Gastroesophageal sphincter (tissue), 4 donors: Measurements from ENCODE around the gene COX7A2. TPM values are rescaled to one million over a fixed set of nuclear protein-coding genes. Genes with fewer than 3 reads are reported as not detected.

Experiments
- ATAC-seq: fragments of 150-250 bp; one replicate; pipeline ENCODE4 v1.9.1; 2016; ENCODE audit warnings: mild to moderate bottlenecking, moderate library complexity
- H3K27ac ChIP-seq, 4 donors: fragments of 200-600 bp; sonication (generic) in 3 of 4; 1 replicate in 3 of 4; 2 replicates in 1 of 4; pipeline ENCODE4 v1.5.1; 2016 to 2019
- H3K27me3 ChIP-seq: fragments of 200-600 bp; sonication (generic); one replicate; pipeline ENCODE4 v1.5.1; 2019
- H3K36me3 ChIP-seq, 2 donors: fragments of 200-600 bp; sonication (generic); one replicate each; pipeline ENCODE4 v1.5.1; 2019; ENCODE audit warnings: control low read depth in 1 of 2
- H3K4me1 ChIP-seq, 3 donors: fragments of 200-600 bp; sonication (generic); 1 replicate in 2 of 3; 2 replicates in 1 of 3; pipeline ENCODE4 v1.5.1; 2016 to 2019; ENCODE audit warnings: control low read depth in 2 of 3
- H3K4me3 ChIP-seq, 2 donors: fragments of 200-600 bp; sonication (generic); one replicate each; pipeline ENCODE4 v1.5.1; 2019; ENCODE audit warnings: mild to moderate bottlenecking in 1 of 2, moderate library complexity in 1 of 2
- H3K9me3 ChIP-seq, 3 donors: fragments of 200-600 bp; sonication (generic); one replicate each; pipeline ENCODE4 v1.5.1; 2017 to 2019; ENCODE audit warnings: control low read depth in 2 of 3
- EP300 ChIP-seq: sonication (generic); formaldehyde crosslinking; IDR thresholded peaks from one replicate; pipeline ENCODE4 v1.6.1; 2017; ENCODE audit warnings: antibody characterized with exemption, mild to moderate bottlenecking
- POLR2A ChIP-seq, 2 donors: fragments of 450-650 bp; IDR thresholded peaks; one replicate each; pipeline ENCODE4 v1.6.1; 2017; ENCODE audit warnings: antibody characterized with exemption in 2 of 2, mild to moderate bottlenecking in 2 of 2, moderate library complexity in 1 of 2
- POLR2AphosphoS5 ChIP-seq: sonication (generic); formaldehyde crosslinking; IDR thresholded peaks from one replicate; pipeline ENCODE4 v1.6.1; 2017; ENCODE audit warnings: antibody characterized with exemption
- WGBS, 2 donors: methylation state at CpG; one replicate each; pipeline ENCODE4 v1.1.5; 2018; ENCODE audit warnings: low coverage in 1 of 2; 5-methylcytosine and 5-hydroxymethylcytosine counted together
- total RNA-seq, 4 donors: library from RNA; depleted of rRNA; stranded (reverse); fragments of >200 nt; gene quantifications; one replicate each; pipeline ENCODE4 v1.1.0, GENCODE V29; 2016
- TF ChIP-seq, protein P1 (sequence below), 4 experiments: fragments of 200-600 bp in 2 of 4; fragments of 450-650 bp in 2 of 4; sonication (generic) in 1 of 4; IDR thresholded peaks; one replicate each; pipeline ENCODE4 v1.5.1; 2017 to 2019; ENCODE audit warnings: antibody characterized with exemption in 4 of 4, mild to moderate bottlenecking in 2 of 4, moderate library complexity in 2 of 4

COX7A2 gene
- total RNA-seq, 4 donors from 2014 or later, result 148 to 764 (median 376) TPM

DNA sequence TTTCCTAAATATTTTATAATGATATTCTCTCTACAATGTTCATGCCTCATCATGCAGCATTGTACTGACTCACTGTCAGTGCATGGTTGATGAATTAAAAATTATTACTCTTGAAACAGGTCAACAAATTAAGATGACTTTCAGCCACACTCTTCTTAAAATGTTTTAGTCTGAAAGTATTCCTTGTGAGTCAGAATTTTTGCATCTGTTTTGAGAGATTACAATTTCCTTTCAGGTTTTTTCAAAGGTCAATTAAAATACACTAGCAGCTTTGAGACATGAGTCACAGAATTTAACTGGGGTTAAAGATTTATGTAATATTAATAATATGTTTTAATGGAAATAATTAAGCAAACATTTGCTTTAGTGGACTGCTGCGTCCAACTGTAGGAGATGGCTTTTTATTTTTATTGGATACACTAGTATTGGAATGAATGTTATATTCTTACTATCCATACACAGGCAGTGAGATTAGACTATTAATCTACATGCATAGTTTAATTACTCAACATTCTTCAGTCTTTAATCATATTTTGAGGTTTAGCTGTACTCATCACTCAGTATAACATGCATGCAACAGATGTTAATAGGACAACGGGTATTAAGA is 47.4 kb downstream of the COX7A2 start:
- ATAC-seq, result no peak
- TF ChIP-seq EP300 (no peak), POLR2A (IDR thresholded peaks at IDR 0.05) (no peak), POLR2AphosphoS5 (no peak)
- TF ChIP-seq, protein P1, sequence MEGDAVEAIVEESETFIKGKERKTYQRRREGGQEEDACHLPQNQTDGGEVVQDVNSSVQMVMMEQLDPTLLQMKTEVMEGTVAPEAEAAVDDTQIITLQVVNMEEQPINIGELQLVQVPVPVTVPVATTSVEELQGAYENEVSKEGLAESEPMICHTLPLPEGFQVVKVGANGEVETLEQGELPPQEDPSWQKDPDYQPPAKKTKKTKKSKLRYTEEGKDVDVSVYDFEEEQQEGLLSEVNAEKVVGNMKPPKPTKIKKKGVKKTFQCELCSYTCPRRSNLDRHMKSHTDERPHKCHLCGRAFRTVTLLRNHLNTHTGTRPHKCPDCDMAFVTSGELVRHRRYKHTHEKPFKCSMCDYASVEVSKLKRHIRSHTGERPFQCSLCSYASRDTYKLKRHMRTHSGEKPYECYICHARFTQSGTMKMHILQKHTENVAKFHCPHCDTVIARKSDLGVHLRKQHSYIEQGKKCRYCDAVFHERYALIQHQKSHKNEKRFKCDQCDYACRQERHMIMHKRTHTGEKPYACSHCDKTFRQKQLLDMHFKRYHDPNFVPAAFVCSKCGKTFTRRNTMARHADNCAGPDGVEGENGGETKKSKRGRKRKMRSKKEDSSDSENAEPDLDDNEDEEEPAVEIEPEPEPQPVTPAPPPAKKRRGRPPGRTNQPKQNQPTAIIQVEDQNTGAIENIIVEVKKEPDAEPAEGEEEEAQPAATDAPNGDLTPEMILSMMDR (IDR thresholded peaks at IDR 0.05), result no peak
- H3K9me3 ChIP-seq, result no peaks in the 10 kb centered on the region
- peaks cover 0 to 28% of the 10 kb centered on the region in 2 donors for H3K36me3 ChIP-seq
- WGBS, 2 donors, result 19 to 27% methylated on average over 2 of the region's 2 CpGs
- peaks cover 3 to 33% (median 3%) of the 10 kb centered on the region in 3 donors for H3K4me1 ChIP-seq
- no peaks in the 10 kb centered on the region for H3K27me3 ChIP-seq
- H3K27ac ChIP-seq, result no peak overlapping the region
- no peak overlapping the region for H3K4me3 ChIP-seq

GRCh38 chr6:75188221-75188925 is 55.2 kb downstream of the COX7A2 start:
- H3K4me3 ChIP-seq, result no peak overlapping the region
- 48 to 51% methylated on average over 3 of the region's 3 CpGs for WGBS, 2 donors
- ATAC-seq, result no peak
- H3K27me3 ChIP-seq, result no peaks in the 10 kb centered on the region
- TF ChIP-seq POLR2A (IDR thresholded peaks at IDR 0.05), result no peak
- TF ChIP-seq POLR2AphosphoS5, result no peak
- TF ChIP-seq, protein P1 (IDR thresholded peaks at IDR 0.05), result no peak
- TF ChIP-seq EP300, result no peak
- peaks cover 0 to 77% of the 10 kb centered on the region in 2 donors for H3K36me3 ChIP-seq
- H3K9me3 ChIP-seq, result peaks cover 0 to 4% (median 3%) of the 10 kb centered on the region in 3 donors
- no peak overlapping the region for H3K27ac ChIP-seq
- no peaks in the 10 kb centered on the region for H3K4me1 ChIP-seq

Other genes starting within 250 kb of the COX7A2 start
- 100 to 1,000 TPM; 101 to 560 (median 237) TPM for gene COL12A1, start 37.7 kb downstream of the COX7A2 start, total RNA-seq
- 100 to 1,000 TPM in 2 of 4 donors, 10 to 100 TPM in 2; 90.2 to 125 (median 97.5) TPM for gene TMEM30A, start 41.0 kb upstream of the COX7A2 start, total RNA-seq
- gene FILIP1, start 250.0 kb upstream of the COX7A2 start, total RNA-seq, result 10 to 100 TPM; 36.0 to 57.6 (median 48.0) TPM